GM19023 (cell line): ENCODE data around the gene PSKH1.

ENCODE experiments used
- ATAC-seq: cut with Tn5 transposase; IDR thresholded peaks from one replicate; pipeline ENCODE4 v1.9.1; 2021; ENCODE audit warnings: mild to moderate bottlenecking, moderate library complexity; ENCODE audit not compliant: unreplicated experiment

Gene PSKH1

GRCh38 chr16:67865318-67865717 is 27.7 kb upstream of the PSKH1 start:
- no peak for ATAC-seq

- ATAC-seq, result no peak
Measured at GRCh38 chr16:67868290-67868689, 24.8 kb upstream of the PSKH1 start.

- no peak for ATAC-seq
Measured at GRCh38 chr16:67869653-67870052, 23.4 kb upstream of the PSKH1 start.

GRCh38 chr16:67871256-67871655 is 21.8 kb upstream of the PSKH1 start:
- ATAC-seq, result no peak

GRCh38 chr16:67872131-67872630 is 20.9 kb upstream of the PSKH1 start:
- no peak for ATAC-seq

GRCh38 chr16:67872631-67873434 is 20.2 kb upstream of the PSKH1 start, which contains the start of gene EDC4:
EDC4 (plus strand) TSS chr16:67873052; CDS start chr16:67873262, 210 bp downstream.
- ATAC-seq, result peak; percentile 77

GRCh38 chr16:67873435-67874370 is 19.4 kb upstream of the PSKH1 start:
- ATAC-seq, result no peak

- ATAC-seq, result no peak
Measured at GRCh38 chr16:67874372-67874771, 18.7 kb upstream of the PSKH1 start.

GRCh38 chr16:67877064-67877463 is 16.0 kb upstream of the PSKH1 start:
- ATAC-seq, result no peak

- ATAC-seq, result no peak
Measured at GRCh38 chr16:67878232-67878631, 14.8 kb upstream of the PSKH1 start.

GRCh38 chr16:67878846-67879245 is 14.2 kb upstream of the PSKH1 start:
- no peak for ATAC-seq

GRCh38 chr16:67879462-67879861 is 13.6 kb upstream of the PSKH1 start:
- ATAC-seq, result no peak

- ATAC-seq, result no peak
Measured at GRCh38 chr16:67879936-67880335, 13.1 kb upstream of the PSKH1 start.

- no peak for ATAC-seq
Measured at GRCh38 chr16:67880584-67880983, 12.5 kb upstream of the PSKH1 start.

GRCh38 chr16:67881621-67882161 is 11.4 kb upstream of the PSKH1 start:
- no peak for ATAC-seq

GRCh38 chr16:67882374-67883145 is 10.5 kb upstream of the PSKH1 start:
- ATAC-seq, result no peak

GRCh38 chr16:67883146-67883871 is 9.7 kb upstream of the PSKH1 start:
- no peak for ATAC-seq

GRCh38 chr16:67883872-67884261 is 9.2 kb upstream of the PSKH1 start:
- no peak for ATAC-seq

GRCh38 chr16:67884684-67885083 is 8.4 kb upstream of the PSKH1 start, which contains the start of gene NRN1L:
NRN1L (plus strand) TSS chr16:67884885; CDS start chr16:67884904, 19 bp downstream.
- no peak for ATAC-seq

- no peak for ATAC-seq
Measured at GRCh38 chr16:67885545-67885944, 7.5 kb upstream of the PSKH1 start.
